PC-3 (cell line): Measurements from ENCODE around the gene STX1B. TPM values are rescaled to one million over a fixed set of nuclear protein-coding genes. Genes with fewer than 3 reads are reported as not detected.
A peak's percentile ranks its signal among the peaks of the same experiment; 100 is the strongest.

Experiments
- ATAC-seq: fragments of 200-7000 bp; cut with Tn5 transposase; 2 replicates; pipeline ENCODE4 v1.9.1; 2020; ENCODE audit warnings: mild to moderate bottlenecking, moderate library complexity
- BruUV-seq: library from RNA; stranded (reverse); fragments of 400-500 nt; replicated peaks from 2 replicates; lab custom pipeline; 2021; lab: Mats Ljungman, UMichigan
- CTCF ChIA-PET: fragments of 300-600 bp; sonication (Branson Sonifier 250); formaldehyde crosslinking; loops from one replicate; lab custom pipeline; 2022; ENCODE audit warnings: antibody characterized with exemption; lab: Charles Lee
- POLR2A ChIA-PET: fragments of 300-600 bp; sonication (Branson Sonifier 250); formaldehyde crosslinking; loops from one replicate; lab custom pipeline; 2022; ENCODE audit warnings: antibody characterized with exemption; ENCODE audit not compliant: unreplicated experiment; lab: Charles Lee
- DNase-seq: peaks from one replicate; pipeline ENCODE4 v3.0.0-alpha.2; 2015
- H2AFZ ChIP-seq: fragments of 300-600 bp; sonication (generic); 2 replicates; pipeline ENCODE4 v1.6.0; 2016; ENCODE audit warnings: antibody characterized with exemption, low read length
- H3F3A ChIP-seq: fragments of 300-600 bp; sonication (generic); one replicate; pipeline ENCODE4 v1.6.0; 2017; ENCODE audit warnings: antibody characterized with exemption, low read length, control low read depth, mild to moderate bottlenecking; ENCODE audit not compliant: unreplicated experiment
- H3K27ac ChIP-seq: fragments of 300-600 bp; sonication (generic); 2 replicates; pipeline ENCODE4 v1.5.1; 2016; ENCODE audit warnings: mild to moderate bottlenecking, low read length
- H3K27me3 ChIP-seq: fragments of 300-600 bp; sonication (generic); 2 replicates; pipeline ENCODE4 v1.6.1; 2016; ENCODE audit warnings: low read length, mixed read lengths
- H3K36me3 ChIP-seq: fragments of 300-600 bp; sonication (generic); 2 replicates; pipeline ENCODE4 v1.6.1; 2016; ENCODE audit warnings: low read depth, mixed run types, low read length, mixed read lengths
- H3K4me1 ChIP-seq: fragments of 300-600 bp; sonication (generic); 2 replicates; pipeline ENCODE4 v1.5.1; 2016; ENCODE audit warnings: low read length; ENCODE audit not compliant: insufficient read depth
- H3K4me2 ChIP-seq: fragments of 300-600 bp; sonication (generic); 2 replicates; pipeline ENCODE4 v1.6.0; 2016; ENCODE audit warnings: low read length
- H3K4me3 ChIP-seq: fragments of 300-600 bp; sonication (generic); 2 replicates; pipeline ENCODE4 v1.5.1; 2016; ENCODE audit warnings: mild to moderate bottlenecking, low read length, mixed read lengths
- H3K79me2 ChIP-seq: fragments of 300-600 bp; sonication (generic); 2 replicates; pipeline ENCODE4 v1.6.1; 2017; ENCODE audit warnings: low read length, mixed read lengths
- H3K9ac ChIP-seq: fragments of 300-600 bp; sonication (generic); 2 replicates; pipeline ENCODE4 v1.6.0; 2016; ENCODE audit warnings: mild to moderate bottlenecking, low read length
- H3K9me2 ChIP-seq: fragments of 300-600 bp; sonication (generic); replicated peaks from 2 replicates; pipeline ENCODE4 v1.6.1; 2016; ENCODE audit warnings: mixed run types, low read length, mixed read lengths
- H3K9me3 ChIP-seq: fragments of 300-600 bp; sonication (generic); 2 replicates; pipeline ENCODE4 v1.6.1; 2016; ENCODE audit warnings: low read length, mixed read lengths
- H4K20me1 ChIP-seq: fragments of 300-600 bp; sonication (generic); 2 replicates; pipeline ENCODE4 v1.6.1; 2016; ENCODE audit warnings: low read length, mixed read lengths
- CTCF ChIP-seq: fragments of 300-600 bp; sonication (generic); conservative IDR thresholded peaks from 2 replicates; pipeline ENCODE4 v1.5.1; 2017; ENCODE audit warnings: antibody characterized with exemption, low read depth, mild to moderate bottlenecking, low read length
- EZH2 ChIP-seq: fragments of 300-600 bp; sonication (generic); IDR thresholded peaks from one replicate; pipeline ENCODE4 v1.6.1; 2017; ENCODE audit warnings: antibody characterized with exemption, mild to moderate bottlenecking, low read length; ENCODE audit not compliant: unreplicated experiment
- EZH2phosphoT487 ChIP-seq: fragments of 300-600 bp; sonication (generic); IDR thresholded peaks from 2 replicates; pipeline ENCODE4 v1.6.1; 2018; ENCODE audit warnings: mild to moderate bottlenecking, antibody characterized with exemption, low read length, borderline replicate concordance
- intact Hi-C: fragments of 100-400 bp; cut with micrococcal nuclease; formaldehyde crosslinking; loops from 2 replicates; pipeline ENCODE4 v1.9.0; 2023
- total RNA-seq: library from RNA; depleted of rRNA; stranded (reverse); fragments of >200 nt; gene quantifications from 2 replicates; pipeline ENCODE4 v1.2.3, GENCODE V29; 2014

STX1B gene
- total RNA-seq, 1 experiment from 2014 or later: 1.5 TPM

- no peak for TF ChIP-seq CTCF
- TF ChIP-seq EZH2: no peak
- no peak for TF ChIP-seq EZH2phosphoT487
- H3K4me3 ChIP-seq: no peak overlapping the region
- no peak for DNase-seq
- H3F3A ChIP-seq: no peaks in the 10 kb centered on the region
- no TSS peak for BruUV-seq
- ChIA-PET CTCF (no interaction called here), POLR2A (no interaction called here)
- H3K79me2 ChIP-seq: peaks cover 16% of the 10 kb centered on the region
- no peak overlapping the region for H3K4me2 ChIP-seq
- no peaks in the 10 kb centered on the region for H3K36me3 ChIP-seq
- no peaks in the 10 kb centered on the region for H3K9me2 ChIP-seq
- peaks cover 11% of the 10 kb centered on the region; the same call in 1 of the 2 replicates for H3K4me1 ChIP-seq
- ATAC-seq: no peak
- no peak overlapping the region for H2AFZ ChIP-seq
- H3K9me3 ChIP-seq: no peaks in the 10 kb centered on the region
- no peak overlapping the region for H3K9ac ChIP-seq
- intact Hi-C loops: loop anchor here (5.0 kb wide), 1 partner anchor 34 kb away; no protein-coding TSS in a partner anchor
- no peaks in the 10 kb centered on the region for H3K27me3 ChIP-seq
- H4K20me1 ChIP-seq: no peaks in the 10 kb centered on the region; the same call in 1 of the 2 replicates
- H3K27ac ChIP-seq: no peak overlapping the region
These were observed 20.8 kb upstream of the STX1B start for GRCh38 chr16:31031276-31031675.

GRCh38 chr16:31029272-31029671, 18.8 kb upstream of the STX1B start:
- POLR2A ChIA-PET: no interaction called here
- intact Hi-C loops: loop anchor here (10.0 kb wide), 1 partner anchor 116 kb away; no protein-coding TSS in a partner anchor
- BruUV-seq: no TSS peak
- H3K79me2 ChIP-seq: peaks cover 6% of the 10 kb centered on the region
- H3F3A ChIP-seq: no peaks in the 10 kb centered on the region
- DNase-seq: no peak
- H3K36me3 ChIP-seq: no peaks in the 10 kb centered on the region
- no peak overlapping the region for H2AFZ ChIP-seq
- H3K4me3 ChIP-seq: no peak overlapping the region
- H3K27me3 ChIP-seq: no peaks in the 10 kb centered on the region
- ATAC-seq: no peak
- CTCF ChIA-PET: no interaction called here
- no peak overlapping the region for H3K27ac ChIP-seq
- H4K20me1 ChIP-seq: no peaks in the 10 kb centered on the region; the same call in 1 of the 2 replicates
- H3K9me3 ChIP-seq: no peaks in the 10 kb centered on the region
- no peak overlapping the region for H3K9ac ChIP-seq
- H3K4me2 ChIP-seq: no peak overlapping the region
- H3K9me2 ChIP-seq: no peaks in the 10 kb centered on the region
- peaks cover 8% of the 10 kb centered on the region; the same call in 1 of the 2 replicates for H3K4me1 ChIP-seq
- TF ChIP-seq EZH2phosphoT487 (no peak), EZH2 (no peak), CTCF (no peak)

GRCh38 chr16:31025339-31025738, 14.9 kb upstream of the STX1B start:
- DNase-seq (no peak), ATAC-seq (no peak)
- Histone ChIP-seq H3K4me1 (no peaks in the 10 kb centered on the region), H3K9me3 (no peaks in the 10 kb centered on the region), H3K9me2 (no peaks in the 10 kb centered on the region), H3K9ac (no peak overlapping the region), H3K79me2 (no peaks in the 10 kb centered on the region), H3K27ac (no peak overlapping the region), H3K4me3 (no peak overlapping the region), H3F3A (no peaks in the 10 kb centered on the region), H4K20me1 (no peaks in the 10 kb centered on the region), H3K27me3 (no peaks in the 10 kb centered on the region), H3K36me3 (no peaks in the 10 kb centered on the region), H3K4me2 (no peak overlapping the region), H2AFZ (0 out of 2 replicates have a peak overlapping the region, but pooled peaks have one; percentile 42)
- CTCF ChIA-PET: no interaction called here
- POLR2A ChIA-PET: no interaction called here
- no peak for TF ChIP-seq EZH2
- TF ChIP-seq EZH2phosphoT487: no peak
- TF ChIP-seq CTCF: no peak
- BruUV-seq: no TSS peak
- intact Hi-C loops: loop anchor here (10.0 kb wide), 1 partner anchor 119 kb away; no protein-coding TSS in a partner anchor
